Measurements from ENCODE around the gene KIAA0586. TPM values are rescaled to one million over a fixed set of nuclear protein-coding genes. Genes with fewer than 3 reads are reported as not detected.
A peak's percentile ranks its signal among the peaks of the same experiment; 100 is the strongest.

Gene KIAA0586
- total and polyA plus RNA-seq, 7 experiments from 2014 or later: 26.4 to 52.5 (median 33.1) TPM

DNA sequence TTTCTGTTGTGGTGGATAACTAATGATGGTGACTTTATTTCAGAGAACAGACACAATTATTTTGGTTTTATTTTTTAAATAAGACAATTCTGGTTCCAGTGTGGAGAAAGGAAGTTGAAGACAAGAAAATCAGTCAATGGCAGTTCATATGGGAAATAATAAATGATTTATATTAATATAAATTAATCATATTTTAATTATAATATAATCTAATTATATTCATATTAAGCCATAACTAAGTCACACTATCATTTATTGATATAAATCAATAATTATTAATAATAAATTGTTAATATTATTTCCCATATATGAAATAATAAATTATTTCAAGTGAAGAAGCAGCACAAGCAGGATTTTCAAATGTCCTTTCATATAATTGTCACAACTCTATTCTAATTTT lies 29.0 kb upstream of the KIAA0586 start:
- no peak overlapping the region for H3K4me3 Mint-ChIP-seq
- ATAC-seq (no peak), DNase-seq (no peak)
- H3K27ac ChIP-seq (ENCODE audit: low read depth, low read length): no peak overlapping the region
- H3K27me3 Mint-ChIP-seq: peaks cover 0 to 2% (median 0%) of the 10 kb centered on the region in 5 donors
- no peaks in the 10 kb centered on the region for H3K9me3 ChIP-seq (ENCODE audit: control insufficient read depth in 2 of 3, low read length in 3 of 3)
- H3K4me1 ChIP-seq (ENCODE audit: control insufficient read depth in 2 of 2, insufficient read depth in 2 of 2, low read length in 2 of 2): peaks cover 8 to 9% of the 10 kb centered on the region in 2 donors
- H3K27ac Mint-ChIP-seq: no peak overlapping the region
- peaks cover 6 to 19% (median 12%) of the 10 kb centered on the region in 7 donors for H3K4me1 Mint-ChIP-seq
- no peaks in the 10 kb centered on the region for H3K27me3 ChIP-seq (ENCODE audit: control insufficient read depth in 2 of 2, insufficient read depth in 2 of 2, low read length in 2 of 2)
- intact Hi-C loops (cut with micrococcal nuclease): loop anchor here in 1 of 2 donors (5.0 kb wide), 1 partner anchor 156 kb away; the partner anchor contains the start of gene PSMA3
- CTCF ChIA-PET: no interaction called here
- H3K36me3 Mint-ChIP-seq: peaks cover 0 to 6% (median 0%) of the 10 kb centered on the region in 5 donors
- POLR2A ChIA-PET: interaction anchor here (1.0 kb wide), 1 partner anchor 29 kb away, joined by 3 read pairs; the partner anchor contains the start of genes KIAA0586 and TIMM9
- no peaks in the 10 kb centered on the region for H3K9me3 Mint-ChIP-seq
- no peaks in the 10 kb centered on the region for H3K36me3 ChIP-seq (ENCODE audit: control insufficient read depth in 2 of 3, insufficient read depth in 3 of 3, low read length in 3 of 3)
- no peak overlapping the region for H3K4me3 ChIP-seq (ENCODE audit: low read length)

GRCh38 chr14:58398895-58399294 lies 28.6 kb upstream of the KIAA0586 start:
- H3K9me3 Mint-ChIP-seq: no peaks in the 10 kb centered on the region
- ChIA-PET POLR2A (interaction anchor here (1.0 to 1.9 kb wide), 2 partner anchors 29 kb away, joined by 3 to 4 read pairs; partner anchors contain the start of genes KIAA0586 and TIMM9), CTCF (no interaction called here)
- Histone ChIP-seq H3K4me1 (ENCODE audit: control insufficient read depth in 2 of 2, insufficient read depth in 2 of 2, low read length in 2 of 2) (peaks cover 8 to 9% of the 10 kb centered on the region in 2 donors), H3K27ac (ENCODE audit: low read depth, low read length) (no peak overlapping the region), H3K27me3 (ENCODE audit: control insufficient read depth in 2 of 2, insufficient read depth in 2 of 2, low read length in 2 of 2) (no peaks in the 10 kb centered on the region), H3K36me3 (ENCODE audit: control insufficient read depth in 2 of 3, insufficient read depth in 3 of 3, low read length in 3 of 3) (no peaks in the 10 kb centered on the region), H3K9me3 (ENCODE audit: control insufficient read depth in 2 of 3, low read length in 3 of 3) (no peaks in the 10 kb centered on the region), H3K4me3 (ENCODE audit: low read length) (no peak overlapping the region)
- peaks cover 0 to 2% (median 0%) of the 10 kb centered on the region in 5 donors for H3K27me3 Mint-ChIP-seq
- intact Hi-C loops (cut with micrococcal nuclease): loop anchor here in 1 of 2 donors (5.0 kb wide), 1 partner anchor 157 kb away; the partner anchor contains the start of gene PSMA3
- no peak overlapping the region for H3K4me3 Mint-ChIP-seq
- H3K4me1 Mint-ChIP-seq: peaks cover 6 to 19% (median 12%) of the 10 kb centered on the region in 7 donors
- peaks cover 0 to 6% (median 0%) of the 10 kb centered on the region in 5 donors for H3K36me3 Mint-ChIP-seq
- no peak for DNase-seq
- no peak for ATAC-seq
- no peak overlapping the region for H3K27ac Mint-ChIP-seq

GRCh38 chr14:58401587-58401986 lies 25.9 kb upstream of the KIAA0586 start:
- H3K4me3 Mint-ChIP-seq: no peak overlapping the region
- Histone ChIP-seq H3K4me1 (ENCODE audit: control insufficient read depth in 2 of 2, insufficient read depth in 2 of 2, low read length in 2 of 2) (peaks cover 0 to under 1% of the 10 kb centered on the region in 2 donors), H3K36me3 (ENCODE audit: control insufficient read depth in 2 of 3, insufficient read depth in 3 of 3, low read length in 3 of 3) (no peaks in the 10 kb centered on the region), H3K27ac (ENCODE audit: low read depth, low read length) (no peak overlapping the region), H3K27me3 (ENCODE audit: control insufficient read depth in 2 of 2, insufficient read depth in 2 of 2, low read length in 2 of 2) (no peaks in the 10 kb centered on the region), H3K4me3 (ENCODE audit: low read length) (no peak overlapping the region), H3K9me3 (ENCODE audit: control insufficient read depth in 2 of 3, low read length in 3 of 3) (no peaks in the 10 kb centered on the region)
- ChIA-PET POLR2A (no interaction called here), CTCF (interaction anchor here (0.6 kb wide), 1 partner anchor 13 kb away, joined by 3 read pairs; no protein-coding TSS in a partner anchor)
- H3K27ac Mint-ChIP-seq: no peak overlapping the region
- intact Hi-C loops (cut with micrococcal nuclease): loop anchor here in 1 of 2 donors (1.0 kb wide), 1 partner anchor 293 kb away; no protein-coding TSS in a partner anchor
- no peaks in the 10 kb centered on the region for H3K9me3 Mint-ChIP-seq
- H3K4me1 Mint-ChIP-seq: peaks cover 0 to 8% (median 4%) of the 10 kb centered on the region in 7 donors
- no peak for ATAC-seq
- peaks cover 0 to 13% (median 0%) of the 10 kb centered on the region in 5 donors for H3K36me3 Mint-ChIP-seq
- peak in 1 of 9 donors; percentile 5 for DNase-seq
- no peaks in the 10 kb centered on the region for H3K27me3 Mint-ChIP-seq

GRCh38 chr14:58408681-58409215 lies 18.8 kb upstream of the KIAA0586 start:
- Histone ChIP-seq H3K27me3 (ENCODE audit: control insufficient read depth in 2 of 2, insufficient read depth in 2 of 2, low read length in 2 of 2) (no peaks in the 10 kb centered on the region), H3K27ac (ENCODE audit: low read depth, low read length) (no peak overlapping the region), H3K9me3 (ENCODE audit: control insufficient read depth in 2 of 3, low read length in 3 of 3) (no peaks in the 10 kb centered on the region), H3K4me1 (ENCODE audit: control insufficient read depth in 2 of 2, insufficient read depth in 2 of 2, low read length in 2 of 2) (no peaks in the 10 kb centered on the region), H3K4me3 (ENCODE audit: low read length) (no peak overlapping the region), H3K36me3 (ENCODE audit: control insufficient read depth in 2 of 3, insufficient read depth in 3 of 3, low read length in 3 of 3) (peaks cover 5 to 34% (median 16%) of the 10 kb centered on the region in 3 experiments)
- Mint-ChIP-seq H3K36me3 (peaks cover 3 to 37% (median 17%) of the 10 kb centered on the region in 5 donors), H3K4me1 (peaks cover 0 to 3% (median 0%) of the 10 kb centered on the region in 7 donors), H3K27ac (peak overlapping the region in 2 of 9 donors; percentile 41), H3K9me3 (no peaks in the 10 kb centered on the region), H3K4me3 (no peak overlapping the region), H3K27me3 (no peaks in the 10 kb centered on the region)
- no peak for ATAC-seq
- no peak for DNase-seq
- ChIA-PET CTCF (no interaction called here), POLR2A (interaction anchor here (0.8 kb wide), 1 partner anchor 47 kb away, joined by 3 read pairs; no protein-coding TSS in a partner anchor)
- intact Hi-C loops (cut with micrococcal nuclease): no loop called here

- DNase-seq (no peak), ATAC-seq (no peak)
- intact Hi-C loops (cut with micrococcal nuclease): no loop called here
- Mint-ChIP-seq H3K36me3 (peaks cover 9 to 44% (median 28%) of the 10 kb centered on the region in 5 donors), H3K4me1 (peaks cover 10 to 34% (median 27%) of the 10 kb centered on the region in 7 donors), H3K27ac (no peak overlapping the region), H3K9me3 (peaks cover 0 to 4% (median 0%) of the 10 kb centered on the region in 11 donors), H3K27me3 (no peaks in the 10 kb centered on the region), H3K4me3 (no peak overlapping the region)
- Histone ChIP-seq H3K9me3 (ENCODE audit: control insufficient read depth in 2 of 3, low read length in 3 of 3) (no peaks in the 10 kb centered on the region), H3K36me3 (ENCODE audit: control insufficient read depth in 2 of 3, insufficient read depth in 3 of 3, low read length in 3 of 3) (peaks cover 5 to 33% (median 8%) of the 10 kb centered on the region in 3 experiments), H3K4me1 (ENCODE audit: control insufficient read depth in 2 of 2, insufficient read depth in 2 of 2, low read length in 2 of 2) (no peaks in the 10 kb centered on the region), H3K4me3 (ENCODE audit: low read length) (no peak overlapping the region), H3K27me3 (ENCODE audit: control insufficient read depth in 2 of 2, insufficient read depth in 2 of 2, low read length in 2 of 2) (no peaks in the 10 kb centered on the region), H3K27ac (ENCODE audit: low read depth, low read length) (no peak overlapping the region)
- ChIA-PET CTCF (no interaction called here), POLR2A (no interaction called here)
Measured at GRCh38 chr14:58414845-58415244, 12.7 kb upstream of the KIAA0586 start.

- Histone ChIP-seq H3K27me3 (ENCODE audit: control insufficient read depth in 2 of 2, insufficient read depth in 2 of 2, low read length in 2 of 2) (no peaks in the 10 kb centered on the region), H3K9me3 (ENCODE audit: control insufficient read depth in 2 of 3, low read length in 3 of 3) (no peaks in the 10 kb centered on the region), H3K36me3 (ENCODE audit: control insufficient read depth in 2 of 3, insufficient read depth in 3 of 3, low read length in 3 of 3) (peaks cover 0 to 31% (median 0%) of the 10 kb centered on the region in 3 experiments), H3K4me1 (ENCODE audit: control insufficient read depth in 2 of 2, insufficient read depth in 2 of 2, low read length in 2 of 2) (no peaks in the 10 kb centered on the region), H3K4me3 (ENCODE audit: low read length) (no peak overlapping the region), H3K27ac (ENCODE audit: low read depth, low read length) (no peak overlapping the region)
- H3K9me3 Mint-ChIP-seq: peaks cover 0 to 4% (median 0%) of the 10 kb centered on the region in 11 donors
- ATAC-seq: no peak
- no peaks in the 10 kb centered on the region for H3K27me3 Mint-ChIP-seq
- H3K36me3 Mint-ChIP-seq: peaks cover 9 to 43% (median 28%) of the 10 kb centered on the region in 5 donors
- POLR2A ChIA-PET: no interaction called here
- no peak for DNase-seq
- peak overlapping the region in 2 of 9 donors; percentile 12 to 68 for H3K27ac Mint-ChIP-seq
- CTCF ChIA-PET: no interaction called here
- H3K4me1 Mint-ChIP-seq: peaks cover 10 to 34% (median 28%) of the 10 kb centered on the region in 7 donors
- H3K4me3 Mint-ChIP-seq: no peak overlapping the region
- intact Hi-C loops (cut with micrococcal nuclease): no loop called here
Measured at GRCh38 chr14:58415636-58416547, 11.6 kb upstream of the KIAA0586 start.
